OCI-LY3 (cell line): ENCODE measurements around the gene OR5L1.

Experiments used
- EZH2phosphoT487 ChIP-seq: fragments of 200-600 bp; shearing (Covaris generic); IDR thresholded peaks from 2 replicates; pipeline ENCODE4 v1.6.1; 2018; ENCODE audit warnings: antibody characterized with exemption, mixed run types, low read depth
- TF ChIP-seq, protein P1 (sequence below): fragments of 200-600, 300-600 bp; sonication (generic); IDR thresholded peaks from 2 replicates; pipeline ENCODE4 v1.5.1; 2014; ENCODE audit warnings: antibody characterized with exemption, low read length, low read depth

DNA sequence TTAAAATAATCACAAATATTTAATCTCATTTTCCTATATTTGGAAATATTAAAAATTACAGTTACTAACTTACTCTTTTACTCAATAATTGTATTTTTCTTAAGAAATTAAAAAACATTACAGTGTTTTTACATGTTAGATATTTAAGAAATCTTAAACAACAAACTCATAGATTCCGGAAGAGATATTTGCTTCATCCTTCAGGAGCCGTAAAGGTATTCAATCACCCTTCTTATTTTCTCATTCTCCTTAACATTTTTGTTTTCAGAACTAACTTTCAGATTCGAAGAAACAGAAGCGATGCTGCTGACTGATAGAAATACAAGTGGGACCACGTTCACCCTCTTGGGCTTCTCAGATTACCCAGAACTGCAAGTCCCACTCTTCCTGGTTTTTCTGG lies 8.2 kb downstream of the OR5L1 start, which contains the start of gene OR5D18:
- TF ChIP-seq, protein P1, sequence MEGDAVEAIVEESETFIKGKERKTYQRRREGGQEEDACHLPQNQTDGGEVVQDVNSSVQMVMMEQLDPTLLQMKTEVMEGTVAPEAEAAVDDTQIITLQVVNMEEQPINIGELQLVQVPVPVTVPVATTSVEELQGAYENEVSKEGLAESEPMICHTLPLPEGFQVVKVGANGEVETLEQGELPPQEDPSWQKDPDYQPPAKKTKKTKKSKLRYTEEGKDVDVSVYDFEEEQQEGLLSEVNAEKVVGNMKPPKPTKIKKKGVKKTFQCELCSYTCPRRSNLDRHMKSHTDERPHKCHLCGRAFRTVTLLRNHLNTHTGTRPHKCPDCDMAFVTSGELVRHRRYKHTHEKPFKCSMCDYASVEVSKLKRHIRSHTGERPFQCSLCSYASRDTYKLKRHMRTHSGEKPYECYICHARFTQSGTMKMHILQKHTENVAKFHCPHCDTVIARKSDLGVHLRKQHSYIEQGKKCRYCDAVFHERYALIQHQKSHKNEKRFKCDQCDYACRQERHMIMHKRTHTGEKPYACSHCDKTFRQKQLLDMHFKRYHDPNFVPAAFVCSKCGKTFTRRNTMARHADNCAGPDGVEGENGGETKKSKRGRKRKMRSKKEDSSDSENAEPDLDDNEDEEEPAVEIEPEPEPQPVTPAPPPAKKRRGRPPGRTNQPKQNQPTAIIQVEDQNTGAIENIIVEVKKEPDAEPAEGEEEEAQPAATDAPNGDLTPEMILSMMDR: no peak
- no peak for TF ChIP-seq EZH2phosphoT487
